ENCODE measurements around the gene PHGDH. TPM values are rescaled to one million over a fixed set of nuclear protein-coding genes. Genes with fewer than 3 reads are reported as not detected.

PHGDH gene
- total RNA-seq, 4 donors from 2014 or later = 16.7 to 34.9 (median 26.4) TPM

DNA sequence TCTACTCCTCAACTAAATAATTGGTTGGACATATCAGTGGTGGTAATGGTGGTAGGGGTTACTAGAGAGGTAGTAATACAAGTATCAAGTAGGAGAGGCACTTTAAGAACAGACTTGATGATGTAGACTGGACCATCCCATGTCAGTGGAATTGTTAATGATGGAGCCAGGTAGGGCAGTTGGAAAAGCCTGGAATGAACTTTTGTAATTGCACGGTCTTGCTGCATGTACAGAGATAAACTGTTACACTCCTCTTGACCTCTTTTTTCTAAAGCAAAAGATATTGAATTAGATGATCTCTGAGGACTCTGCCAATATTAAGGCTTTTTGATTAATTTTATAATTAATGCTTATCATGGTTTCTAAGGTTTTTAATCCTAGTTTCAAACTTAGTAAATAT lies 51.2 kb downstream of the PHGDH start:
- WGBS, 2 donors (ENCODE audit: low coverage in 1 of 2) = 86 to 88% methylated on average over 1 of the region's 1 CpG
- Histone ChIP-seq H3K4me3 (no peak overlapping the region), H3K4me1 (peaks cover 0 to 19% (median 7%) of the 10 kb centered on the region in 3 donors), H3K27ac (no peak overlapping the region), H3K36me3 (no peaks in the 10 kb centered on the region), H3K27me3 (no peaks in the 10 kb centered on the region), H3K9me3 (peaks cover 0 to 6% (median 0%) of the 10 kb centered on the region in 3 donors)
- TF ChIP-seq POLR2AphosphoS5 (IDR thresholded peaks at IDR 0.05) = no peak
- no peak for TF ChIP-seq EP300 (IDR thresholded peaks at IDR 0.05)
- TF ChIP-seq, protein P1, sequence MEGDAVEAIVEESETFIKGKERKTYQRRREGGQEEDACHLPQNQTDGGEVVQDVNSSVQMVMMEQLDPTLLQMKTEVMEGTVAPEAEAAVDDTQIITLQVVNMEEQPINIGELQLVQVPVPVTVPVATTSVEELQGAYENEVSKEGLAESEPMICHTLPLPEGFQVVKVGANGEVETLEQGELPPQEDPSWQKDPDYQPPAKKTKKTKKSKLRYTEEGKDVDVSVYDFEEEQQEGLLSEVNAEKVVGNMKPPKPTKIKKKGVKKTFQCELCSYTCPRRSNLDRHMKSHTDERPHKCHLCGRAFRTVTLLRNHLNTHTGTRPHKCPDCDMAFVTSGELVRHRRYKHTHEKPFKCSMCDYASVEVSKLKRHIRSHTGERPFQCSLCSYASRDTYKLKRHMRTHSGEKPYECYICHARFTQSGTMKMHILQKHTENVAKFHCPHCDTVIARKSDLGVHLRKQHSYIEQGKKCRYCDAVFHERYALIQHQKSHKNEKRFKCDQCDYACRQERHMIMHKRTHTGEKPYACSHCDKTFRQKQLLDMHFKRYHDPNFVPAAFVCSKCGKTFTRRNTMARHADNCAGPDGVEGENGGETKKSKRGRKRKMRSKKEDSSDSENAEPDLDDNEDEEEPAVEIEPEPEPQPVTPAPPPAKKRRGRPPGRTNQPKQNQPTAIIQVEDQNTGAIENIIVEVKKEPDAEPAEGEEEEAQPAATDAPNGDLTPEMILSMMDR (IDR thresholded peaks at IDR 0.05) = no peak
- TF ChIP-seq POLR2A (IDR thresholded peaks at IDR 0.05) = no peak
- ATAC-seq = no peak

DNA sequence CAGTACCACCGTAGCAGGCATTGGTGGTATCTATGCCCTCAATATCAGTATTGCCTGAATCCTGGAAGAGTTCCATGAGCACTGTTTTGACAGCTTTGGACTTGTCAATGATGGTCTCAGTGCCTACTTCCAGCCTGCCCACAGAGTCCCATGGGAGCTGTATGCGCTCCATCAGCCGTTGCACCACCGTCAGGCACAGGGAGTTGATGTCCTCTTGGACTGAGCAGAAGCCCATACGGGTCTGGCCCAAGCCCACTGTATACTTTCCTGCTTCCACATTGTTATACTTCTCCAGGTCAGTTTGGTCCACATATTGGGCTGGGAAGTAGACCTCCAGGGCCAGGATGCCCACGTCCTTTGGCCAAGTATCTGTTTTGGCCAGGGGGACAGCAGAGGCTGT lies 52.5 kb downstream of the PHGDH start:
- H3K27ac ChIP-seq = no peak overlapping the region
- H3K4me3 ChIP-seq = no peak overlapping the region
- TF ChIP-seq POLR2A (IDR thresholded peaks at IDR 0.05) (no peak), EP300 (IDR thresholded peaks at IDR 0.05) (no peak), POLR2AphosphoS5 (IDR thresholded peaks at IDR 0.05) (no peak)
- TF ChIP-seq, protein P1 (IDR thresholded peaks at IDR 0.05) = no peak
- no peaks in the 10 kb centered on the region for H3K27me3 ChIP-seq
- H3K4me1 ChIP-seq = peaks cover 0 to 27% (median 7%) of the 10 kb centered on the region in 3 donors
- 89 to 100% methylated on average over 1 to 3 of the region's 6 CpGs for WGBS, 2 donors (ENCODE audit: low coverage in 1 of 2)
- H3K9me3 ChIP-seq = peaks cover 0 to 6% (median 0%) of the 10 kb centered on the region in 3 donors
- H3K36me3 ChIP-seq = no peaks in the 10 kb centered on the region
- no peak for ATAC-seq

DNA sequence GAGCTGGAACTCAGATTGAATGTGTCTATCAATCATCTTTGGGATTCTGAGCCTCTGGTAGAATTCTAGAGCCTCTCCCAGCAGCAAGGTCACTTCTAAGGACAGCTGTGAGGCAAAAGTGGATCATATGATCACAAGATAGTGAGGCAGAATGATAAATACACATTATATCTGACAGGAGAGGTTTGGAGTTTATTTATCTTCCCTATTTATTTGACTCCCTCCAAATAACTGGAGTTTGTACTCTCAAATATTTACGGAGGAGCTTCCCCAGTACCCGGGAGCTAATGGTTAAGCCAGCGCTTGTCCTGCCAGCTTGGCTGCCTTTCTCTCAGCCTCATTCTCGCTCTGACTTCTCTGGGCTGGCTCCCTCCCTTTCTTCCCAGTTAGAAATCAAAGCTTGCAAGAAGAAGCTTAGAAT lies 54.6 kb downstream of the PHGDH start:
- 18 to 33% methylated on average over 4 of the region's 4 CpGs for WGBS, 2 donors (ENCODE audit: low coverage in 1 of 2)
- TF ChIP-seq EP300 (IDR thresholded peaks at IDR 0.05) (no peak), POLR2A (IDR thresholded peaks at IDR 0.05) (no peak), POLR2AphosphoS5 (IDR thresholded peaks at IDR 0.05) (no peak)
- TF ChIP-seq, protein P1 (IDR thresholded peaks at IDR 0.05) = no peak
- ATAC-seq = peak; percentile 64
- Histone ChIP-seq H3K4me3 (no peak overlapping the region), H3K9me3 (peaks cover 0 to 6% (median 0%) of the 10 kb centered on the region in 3 donors), H3K4me1 (peaks cover 0 to 27% (median 7%) of the 10 kb centered on the region in 3 donors), H3K27ac (peak overlapping the region in 3 of 4 donors; percentile 12 to 50 (median 46)), H3K27me3 (no peaks in the 10 kb centered on the region), H3K36me3 (no peaks in the 10 kb centered on the region)

DNA sequence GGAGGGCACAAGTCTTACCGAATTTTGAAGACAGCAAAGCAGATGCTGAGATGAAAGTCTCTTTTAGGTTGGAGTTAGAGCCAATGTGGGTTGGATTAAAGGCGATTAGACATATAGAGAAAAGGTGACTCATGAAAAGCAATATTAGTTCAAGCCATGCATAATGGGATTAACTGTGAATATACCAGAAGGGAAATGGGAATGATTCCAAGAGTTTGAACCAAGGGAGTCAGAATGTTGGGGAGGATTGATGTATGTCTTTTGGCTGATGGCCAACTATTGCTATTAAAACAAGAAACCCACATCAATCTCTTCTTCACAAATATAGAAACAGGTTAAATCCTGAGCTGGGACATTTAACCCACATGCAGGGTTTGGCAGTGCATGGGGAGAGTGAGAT lies 55.8 kb downstream of the PHGDH start:
- no peak for TF ChIP-seq EP300 (IDR thresholded peaks at IDR 0.05)
- TF ChIP-seq, protein P1 (IDR thresholded peaks at IDR 0.05) = no peak
- no peak for TF ChIP-seq POLR2AphosphoS5 (IDR thresholded peaks at IDR 0.05)
- TF ChIP-seq POLR2A (IDR thresholded peaks at IDR 0.05) = no peak
- 50 to 65% methylated on average over 2 of the region's 2 CpGs for WGBS, 2 donors (ENCODE audit: low coverage in 1 of 2)
- Histone ChIP-seq H3K27me3 (no peaks in the 10 kb centered on the region), H3K4me1 (peaks cover 0 to 27% (median 7%) of the 10 kb centered on the region in 3 donors), H3K36me3 (no peaks in the 10 kb centered on the region), H3K9me3 (peaks cover 0 to 6% (median 0%) of the 10 kb centered on the region in 3 donors), H3K27ac (no peak overlapping the region), H3K4me3 (no peak overlapping the region)
- ATAC-seq = no peak

DNA sequence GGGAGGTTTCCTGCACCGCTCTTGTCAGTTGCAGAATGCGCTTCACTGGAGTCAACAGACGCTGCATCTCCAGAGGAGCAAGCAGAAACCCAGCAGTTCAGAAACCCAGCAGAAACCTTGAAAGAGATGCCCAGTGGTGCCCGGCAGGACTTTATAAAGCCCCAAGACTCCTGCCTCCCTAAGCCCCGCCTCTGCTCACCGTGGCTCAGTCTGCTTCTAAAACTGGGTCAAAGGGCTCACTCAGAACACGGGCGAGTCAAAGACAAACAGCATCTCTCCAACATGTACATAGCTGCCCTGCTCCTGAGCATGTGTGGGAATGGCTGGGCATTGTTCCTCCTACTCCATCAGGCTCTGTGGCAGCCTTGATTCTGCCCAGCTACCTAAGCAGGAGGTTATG lies 57.0 kb downstream of the PHGDH start, which contains the start of gene HMGCS2:
Gene HMGCS2 (minus strand): TSS at position 128 of the 400 bp plus-strand sequence. CDS start 61 bp downstream, at position 67.
- Histone ChIP-seq H3K27me3 (no peaks in the 10 kb centered on the region), H3K9me3 (peaks cover 0 to 6% (median 0%) of the 10 kb centered on the region in 3 donors), H3K4me1 (peaks cover 0 to 30% (median 7%) of the 10 kb centered on the region in 3 donors), H3K4me3 (no peak within 1 kb of the TSS), H3K27ac (no peak within 1 kb of the TSS), H3K36me3 (no peaks in the 10 kb centered on the region)
- peak; percentile 23 for ATAC-seq
- no peak for TF ChIP-seq POLR2A (IDR thresholded peaks at IDR 0.05)
- 50% methylated on average over 6 of the region's 8 CpGs; no CpG with 5 or more reads in 1 of the 2 donors for WGBS, 2 donors (ENCODE audit: low coverage in 1 of 2)
